SH-SY5Y (cell line): ENCODE measurements around the gene HIGD1C.

Experiments
- GATA2 ChIP-seq: IDR thresholded peaks from 2 replicates; pipeline ENCODE4 v1.6.1; 2011; ENCODE audit warnings: mild to moderate bottlenecking, low read depth, low read length
- GATA3 ChIP-seq: IDR thresholded peaks from 2 replicates; pipeline ENCODE4 v1.6.1; 2011; ENCODE audit warnings: low read depth, mild to moderate bottlenecking, low read length, moderate library complexity

HIGD1C gene

GRCh38 chr12:51018956-51019355 is 66.6 kb downstream of the HIGD1C start:
- TF ChIP-seq GATA3 (no peak), GATA2 (no peak)

- TF ChIP-seq GATA3 (no peak), GATA2 (no peak)
Observed at GRCh38 chr12:51019927-51020326, 67.6 kb downstream of the HIGD1C start.
